ENCODE results near the gene LSM4.
"Not testable (repeated sequence)": the region's sequence is repeated elsewhere in the genome, so short reads cannot be mapped to it uniquely, and the experiment has no call there.

The LSM4 gene

GRCh38 chr19:18353378-18354005 is 30.6 kb upstream of the LSM4 start:
- Histone ChIP-seq H3K27me3 (ENCODE audit: insufficient read depth, low read length) (no peaks in the 10 kb centered on the region), H3K4me3 (ENCODE audit: low read length) (no peak overlapping the region), H3K9ac (ENCODE audit: low read depth, low read length) (no peak overlapping the region), H3K9me3 (ENCODE audit: insufficient read depth, low read depth, low read length) (no peaks in the 10 kb centered on the region), H3K27ac (ENCODE audit: low read depth, low read length) (no peak overlapping the region), H3K4me1 (ENCODE audit: insufficient read depth, low read length) (no peaks in the 10 kb centered on the region), H3K36me3 (ENCODE audit: insufficient read depth, low read length) (peaks cover 21% of the 10 kb centered on the region)
- 93% methylated on average over 8 of the region's 8 CpGs for WGBS

- Histone ChIP-seq H3K4me1 (ENCODE audit: insufficient read depth, low read length) (no peaks in the 10 kb centered on the region), H3K9me3 (ENCODE audit: insufficient read depth, low read depth, low read length) (no peaks in the 10 kb centered on the region), H3K27me3 (ENCODE audit: insufficient read depth, low read length) (no peaks in the 10 kb centered on the region), H3K4me3 (ENCODE audit: low read length) (no peak overlapping the region), H3K9ac (ENCODE audit: low read depth, low read length) (no peak overlapping the region), H3K36me3 (ENCODE audit: insufficient read depth, low read length) (peaks cover 6% of the 10 kb centered on the region; the same call in 1 of the 2 replicates), H3K27ac (ENCODE audit: low read depth, low read length) (no peak overlapping the region)
- 95% methylated on average over 7 of the region's 7 CpGs for WGBS
Measured at GRCh38 chr19:18351544-18351943, 28.7 kb upstream of the LSM4 start.

- Histone ChIP-seq H3K27ac (ENCODE audit: low read depth, low read length) (no peak overlapping the region), H3K4me3 (ENCODE audit: low read length) (no peak overlapping the region), H3K4me1 (ENCODE audit: insufficient read depth, low read length) (peaks cover 3% of the 10 kb centered on the region; the same call in 1 of the 2 replicates), H3K9me3 (ENCODE audit: insufficient read depth, low read depth, low read length) (no peaks in the 10 kb centered on the region), H3K9ac (ENCODE audit: low read depth, low read length) (no peak overlapping the region), H3K36me3 (ENCODE audit: insufficient read depth, low read length) (peaks cover under 1% of the 10 kb centered on the region; the same call in 1 of the 2 replicates), H3K27me3 (ENCODE audit: insufficient read depth, low read length) (no peaks in the 10 kb centered on the region)
- WGBS = 85% methylated on average over 9 of the region's 9 CpGs
Measured at GRCh38 chr19:18350490-18350889, 27.6 kb upstream of the LSM4 start.

GRCh38 chr19:18349524-18350128 is 26.8 kb upstream of the LSM4 start:
- Histone ChIP-seq H3K27me3 (ENCODE audit: insufficient read depth, low read length) (no peaks in the 10 kb centered on the region), H3K36me3 (ENCODE audit: insufficient read depth, low read length) (no peaks in the 10 kb centered on the region), H3K27ac (ENCODE audit: low read depth, low read length) (no peak overlapping the region), H3K9me3 (ENCODE audit: insufficient read depth, low read depth, low read length) (no peaks in the 10 kb centered on the region), H3K9ac (ENCODE audit: low read depth, low read length) (no peak overlapping the region), H3K4me3 (ENCODE audit: low read length) (no peak overlapping the region), H3K4me1 (ENCODE audit: insufficient read depth, low read length) (peaks cover 7% of the 10 kb centered on the region)
- 83% methylated on average over 12 of the region's 12 CpGs for WGBS

- H3K4me3 ChIP-seq (ENCODE audit: low read length); H3K27me3 ChIP-seq (ENCODE audit: insufficient read depth, low read length); H3K9ac ChIP-seq (ENCODE audit: low read depth, low read length); H3K36me3 ChIP-seq (ENCODE audit: insufficient read depth, low read length); H3K9me3 ChIP-seq (ENCODE audit: insufficient read depth, low read depth, low read length); H3K27ac ChIP-seq (ENCODE audit: low read depth, low read length): not testable (repeated sequence)
- WGBS = 97% methylated on average over 6 of the region's 6 CpGs
- peaks cover 13% of the 10 kb centered on the region for H3K4me1 ChIP-seq (ENCODE audit: insufficient read depth, low read length)
Measured at GRCh38 chr19:18348818-18349339, 26.0 kb upstream of the LSM4 start.

GRCh38 chr19:18348171-18348570 is 25.3 kb upstream of the LSM4 start:
- WGBS = 92% methylated on average over 17 of the region's 17 CpGs
- no peak overlapping the region for H3K27ac ChIP-seq (ENCODE audit: low read depth, low read length)
- H3K27me3 ChIP-seq (ENCODE audit: insufficient read depth, low read length) = no peaks in the 10 kb centered on the region
- H3K36me3 ChIP-seq (ENCODE audit: insufficient read depth, low read length) = no peaks in the 10 kb centered on the region
- H3K4me1 ChIP-seq (ENCODE audit: insufficient read depth, low read length) = peaks cover 13% of the 10 kb centered on the region
- H3K4me3 ChIP-seq (ENCODE audit: low read length) = no peak overlapping the region
- no peaks in the 10 kb centered on the region for H3K9me3 ChIP-seq (ENCODE audit: insufficient read depth, low read depth, low read length)
- no peak overlapping the region for H3K9ac ChIP-seq (ENCODE audit: low read depth, low read length)

- Histone ChIP-seq H3K9ac (ENCODE audit: low read depth, low read length) (peak overlapping the region; percentile 33; the same call in 1 of the 2 replicates), H3K36me3 (ENCODE audit: insufficient read depth, low read length) (no peaks in the 10 kb centered on the region), H3K4me3 (ENCODE audit: low read length) (no peak overlapping the region), H3K27me3 (ENCODE audit: insufficient read depth, low read length) (no peaks in the 10 kb centered on the region), H3K9me3 (ENCODE audit: insufficient read depth, low read depth, low read length) (no peaks in the 10 kb centered on the region), H3K27ac (ENCODE audit: low read depth, low read length) (peak overlapping the region; percentile 59), H3K4me1 (ENCODE audit: insufficient read depth, low read length) (peaks cover 18% of the 10 kb centered on the region)
- 45% methylated on average over 8 of the region's 8 CpGs for WGBS
Measured at GRCh38 chr19:18346091-18346490, 23.2 kb upstream of the LSM4 start.

GRCh38 chr19:18345296-18345695 is 22.4 kb upstream of the LSM4 start:
- Histone ChIP-seq H3K4me3 (ENCODE audit: low read length) (no peak overlapping the region), H3K4me1 (ENCODE audit: insufficient read depth, low read length) (peaks cover 18% of the 10 kb centered on the region), H3K9ac (ENCODE audit: low read depth, low read length) (no peak overlapping the region), H3K36me3 (ENCODE audit: insufficient read depth, low read length) (no peaks in the 10 kb centered on the region), H3K27me3 (ENCODE audit: insufficient read depth, low read length) (no peaks in the 10 kb centered on the region), H3K27ac (ENCODE audit: low read depth, low read length) (no peak overlapping the region), H3K9me3 (ENCODE audit: insufficient read depth, low read depth, low read length) (no peaks in the 10 kb centered on the region)
- WGBS = 98% methylated on average over 6 of the region's 6 CpGs

GRCh38 chr19:18344582-18344950 is 21.7 kb upstream of the LSM4 start:
- Histone ChIP-seq H3K9ac (ENCODE audit: low read depth, low read length) (peak overlapping the region; percentile 27; the same call in 1 of the 2 replicates), H3K9me3 (ENCODE audit: insufficient read depth, low read depth, low read length) (no peaks in the 10 kb centered on the region), H3K27me3 (ENCODE audit: insufficient read depth, low read length) (no peaks in the 10 kb centered on the region), H3K4me3 (ENCODE audit: low read length) (no peak overlapping the region), H3K27ac (ENCODE audit: low read depth, low read length) (peak overlapping the region; percentile 60; the same call in 1 of the 2 replicates), H3K36me3 (ENCODE audit: insufficient read depth, low read length) (no peaks in the 10 kb centered on the region), H3K4me1 (ENCODE audit: insufficient read depth, low read length) (peaks cover 18% of the 10 kb centered on the region)
- 55% methylated on average over 13 of the region's 13 CpGs for WGBS

GRCh38 chr19:18342090-18342632 is 19.3 kb upstream of the LSM4 start:
- no peak overlapping the region for H3K9ac ChIP-seq (ENCODE audit: low read depth, low read length)
- no peak overlapping the region for H3K4me3 ChIP-seq (ENCODE audit: low read length)
- 92% methylated on average over 8 of the region's 8 CpGs for WGBS

More at GRCh38 chr19:18342090-18342632, 19.3 kb upstream of the LSM4 start:
- Histone ChIP-seq H3K27me3 (ENCODE audit: insufficient read depth, low read length) (no peaks in the 10 kb centered on the region), H3K9me3 (ENCODE audit: insufficient read depth, low read depth, low read length) (no peaks in the 10 kb centered on the region), H3K27ac (ENCODE audit: low read depth, low read length) (no peak overlapping the region), H3K36me3 (ENCODE audit: insufficient read depth, low read length) (no peaks in the 10 kb centered on the region), H3K4me1 (ENCODE audit: insufficient read depth, low read length) (peaks cover 18% of the 10 kb centered on the region)
